ENCODE measurements around the gene MOK. TPM values are rescaled to one million over a fixed set of nuclear protein-coding genes. Genes with fewer than 3 reads are reported as not detected.
"Not testable (repeated sequence)": the region's sequence is repeated elsewhere in the genome, so short reads cannot be mapped to it uniquely, and the experiment has no call there.

The MOK gene
- total RNA-seq, 1 donor from 2014 or later: 6.5 TPM

GRCh38 chr14:102316338-102316742, 11.4 kb upstream of the MOK start:
- H3K27ac Mint-ChIP-seq (ENCODE audit: unreplicated experiment): peak overlapping the region; percentile 98
- peaks cover 27% of the 10 kb centered on the region for H3K9me3 Mint-ChIP-seq (ENCODE audit: unreplicated experiment)
- H3K4me3 Mint-ChIP-seq (ENCODE audit: unreplicated experiment): peak overlapping the region; percentile 93
- no peak for TF ChIP-seq CTCF (IDR thresholded peaks at IDR 0.05; ENCODE audit: partially characterized antibody, unreplicated experiment)
- H3K27me3 Mint-ChIP-seq (ENCODE audit: unreplicated experiment): peaks cover 35% of the 10 kb centered on the region
- H3K4me1 Mint-ChIP-seq (ENCODE audit: low read depth, unreplicated experiment): peaks cover 11% of the 10 kb centered on the region
- DNase-seq: no peak
- H3K36me3 Mint-ChIP-seq (ENCODE audit: unreplicated experiment): no peaks in the 10 kb centered on the region

- H3K9me3 Mint-ChIP-seq (ENCODE audit: unreplicated experiment): peaks cover 27% of the 10 kb centered on the region
- DNase-seq: no peak
- H3K36me3 Mint-ChIP-seq (ENCODE audit: unreplicated experiment): no peaks in the 10 kb centered on the region
- no peak overlapping the region for H3K27ac Mint-ChIP-seq (ENCODE audit: unreplicated experiment)
- peaks cover 36% of the 10 kb centered on the region for H3K27me3 Mint-ChIP-seq (ENCODE audit: unreplicated experiment)
- TF ChIP-seq CTCF (IDR thresholded peaks at IDR 0.05; ENCODE audit: partially characterized antibody, unreplicated experiment): no peak
- peaks cover 11% of the 10 kb centered on the region for H3K4me1 Mint-ChIP-seq (ENCODE audit: low read depth, unreplicated experiment)
- H3K4me3 Mint-ChIP-seq (ENCODE audit: unreplicated experiment): peak overlapping the region; percentile 89
Measured at GRCh38 chr14:102315121-102315520, 10.2 kb upstream of the MOK start.

GRCh38 chr14:102314242-102315011, 9.5 kb upstream of the MOK start:
- Mint-ChIP-seq H3K4me3 (ENCODE audit: unreplicated experiment) (peak overlapping the region; percentile 89), H3K9me3 (ENCODE audit: unreplicated experiment) (peaks cover 27% of the 10 kb centered on the region), H3K36me3 (ENCODE audit: unreplicated experiment) (no peaks in the 10 kb centered on the region), H3K27me3 (ENCODE audit: unreplicated experiment) (peaks cover 35% of the 10 kb centered on the region), H3K4me1 (ENCODE audit: low read depth, unreplicated experiment) (peaks cover 11% of the 10 kb centered on the region), H3K27ac (ENCODE audit: unreplicated experiment) (peak overlapping the region; percentile 33)
- TF ChIP-seq CTCF (IDR thresholded peaks at IDR 0.05; ENCODE audit: partially characterized antibody, unreplicated experiment): peak; percentile 97
- peak; percentile 86 for DNase-seq

- no peak for TF ChIP-seq CTCF (IDR thresholded peaks at IDR 0.05; ENCODE audit: partially characterized antibody, unreplicated experiment)
- no peak for DNase-seq
- peaks cover 3% of the 10 kb centered on the region for H3K9me3 Mint-ChIP-seq (ENCODE audit: unreplicated experiment)
- peaks cover 7% of the 10 kb centered on the region for H3K27me3 Mint-ChIP-seq (ENCODE audit: unreplicated experiment)
- peak overlapping the region; percentile 56 for H3K4me3 Mint-ChIP-seq (ENCODE audit: unreplicated experiment)
- no peak overlapping the region for H3K27ac Mint-ChIP-seq (ENCODE audit: unreplicated experiment)
- no peaks in the 10 kb centered on the region for H3K36me3 Mint-ChIP-seq (ENCODE audit: unreplicated experiment)
- no peaks in the 10 kb centered on the region for H3K4me1 Mint-ChIP-seq (ENCODE audit: low read depth, unreplicated experiment)
Measured at GRCh38 chr14:102303664-102304063, 1.3 kb downstream of the MOK start.

GRCh38 chr14:102298303-102299070, 6.5 kb downstream of the MOK start:
- H3K4me1 Mint-ChIP-seq (ENCODE audit: low read depth, unreplicated experiment); H3K27me3 Mint-ChIP-seq (ENCODE audit: unreplicated experiment); DNase-seq; H3K4me3 Mint-ChIP-seq (ENCODE audit: unreplicated experiment); H3K9me3 Mint-ChIP-seq (ENCODE audit: unreplicated experiment); H3K27ac Mint-ChIP-seq (ENCODE audit: unreplicated experiment); H3K36me3 Mint-ChIP-seq (ENCODE audit: unreplicated experiment): not testable (repeated sequence)

All from glutamatergic neuron (in vitro differentiated cells).